BJ (cell line): Measurements from ENCODE around the gene FFAR3. TPM values are rescaled to one million over a fixed set of nuclear protein-coding genes. Genes with fewer than 3 reads are reported as not detected.
"Not testable (repeated sequence)": the region's sequence is repeated elsewhere in the genome, so short reads cannot be mapped to it uniquely, and the experiment has no call there.

Source experiments
- CTCF ChIA-PET: fragments of 350-600 bp; formaldehyde crosslinking; extraction: SDS; loops from one replicate; lab custom pipeline; 2021; ENCODE audit warnings: antibody characterized with exemption, inconsistent platforms; lab: Yijun Ruan, JAX
- POLR2A ChIA-PET: fragments of 300-600 bp; sonication (Branson Sonifier 250); formaldehyde crosslinking; extraction: SDS; loops from one replicate; lab custom pipeline; 2021; ENCODE audit warnings: antibody characterized with exemption; lab: Charles Lee
- DNase-seq: peaks from one replicate; pipeline ENCODE4 v3.0.0-alpha.2; 2011; ENCODE audit warnings: low read depth
- H3K27me3 ChIP-seq: 2 replicates; pipeline ENCODE4 v1.6.0; 2011; ENCODE audit warnings: low read length; ENCODE audit not compliant: control insufficient read depth, insufficient read depth
- H3K36me3 ChIP-seq: 2 replicates; pipeline ENCODE4 v1.5.1; 2011; ENCODE audit warnings: low read length; ENCODE audit not compliant: control insufficient read depth, insufficient read depth
- H3K4me3 ChIP-seq: 2 replicates; pipeline ENCODE4 v1.5.1; 2011; ENCODE audit warnings: low read depth, mild to moderate bottlenecking, control low read depth, low read length
- polyA plus RNA-seq: library from polyadenylated mRNA; depleted of rRNA; stranded (reverse); fragments of >200 nt; gene quantifications from 2 replicates; pipeline ENCODE4 v1.2.3, GENCODE V29; 2011
- TF ChIP-seq, protein P1 (sequence below): IDR thresholded peaks from 2 replicates; pipeline ENCODE4 v1.5.1; 2011; ENCODE audit warnings: low read depth, mild to moderate bottlenecking, control low read depth, inconsistent platforms, low read length, moderate library complexity; ENCODE audit not compliant: insufficient read depth

FFAR3 gene
- polyA plus RNA-seq, 1 experiment: not detected

GRCh38 chr19:35378356-35378755, 20.1 kb downstream of the FFAR3 start:
- POLR2A ChIA-PET: no interaction called here
- TF ChIP-seq, protein P1, sequence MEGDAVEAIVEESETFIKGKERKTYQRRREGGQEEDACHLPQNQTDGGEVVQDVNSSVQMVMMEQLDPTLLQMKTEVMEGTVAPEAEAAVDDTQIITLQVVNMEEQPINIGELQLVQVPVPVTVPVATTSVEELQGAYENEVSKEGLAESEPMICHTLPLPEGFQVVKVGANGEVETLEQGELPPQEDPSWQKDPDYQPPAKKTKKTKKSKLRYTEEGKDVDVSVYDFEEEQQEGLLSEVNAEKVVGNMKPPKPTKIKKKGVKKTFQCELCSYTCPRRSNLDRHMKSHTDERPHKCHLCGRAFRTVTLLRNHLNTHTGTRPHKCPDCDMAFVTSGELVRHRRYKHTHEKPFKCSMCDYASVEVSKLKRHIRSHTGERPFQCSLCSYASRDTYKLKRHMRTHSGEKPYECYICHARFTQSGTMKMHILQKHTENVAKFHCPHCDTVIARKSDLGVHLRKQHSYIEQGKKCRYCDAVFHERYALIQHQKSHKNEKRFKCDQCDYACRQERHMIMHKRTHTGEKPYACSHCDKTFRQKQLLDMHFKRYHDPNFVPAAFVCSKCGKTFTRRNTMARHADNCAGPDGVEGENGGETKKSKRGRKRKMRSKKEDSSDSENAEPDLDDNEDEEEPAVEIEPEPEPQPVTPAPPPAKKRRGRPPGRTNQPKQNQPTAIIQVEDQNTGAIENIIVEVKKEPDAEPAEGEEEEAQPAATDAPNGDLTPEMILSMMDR: no peak
- DNase-seq: no peak
- CTCF ChIA-PET: interaction anchor here (0.5 kb wide), 1 partner anchor 29 kb away, joined by 3 read pairs; no protein-coding TSS in a partner anchor
- Histone ChIP-seq H3K27me3 (no peaks in the 10 kb centered on the region), H3K36me3 (no peaks in the 10 kb centered on the region), H3K4me3 (no peak overlapping the region)

DNA sequence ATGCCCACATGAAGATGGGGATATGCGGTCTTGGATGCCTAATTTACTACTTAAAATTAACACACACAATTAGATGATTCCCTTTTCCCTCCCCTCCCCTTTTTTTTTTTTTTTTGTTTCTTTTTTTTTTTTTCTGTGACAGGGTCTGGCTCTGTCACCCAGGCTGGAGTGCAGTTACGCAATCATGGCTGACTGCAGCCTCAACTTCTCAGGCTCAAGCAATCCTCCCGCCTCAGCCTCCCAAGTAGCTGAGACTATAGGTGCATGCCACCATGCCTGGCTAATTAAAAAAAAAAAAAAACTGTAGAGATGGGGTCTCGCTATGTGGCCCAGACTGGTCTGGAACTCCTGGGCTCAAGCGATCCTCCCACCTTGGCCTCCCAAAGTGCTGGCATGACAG, 21.3 kb downstream of the FFAR3 start:
- H3K27me3 ChIP-seq, H3K4me3 ChIP-seq, H3K36me3 ChIP-seq, POLR2A ChIA-PET, DNase-seq, CTCF ChIA-PET: not testable (repeated sequence)

DNA sequence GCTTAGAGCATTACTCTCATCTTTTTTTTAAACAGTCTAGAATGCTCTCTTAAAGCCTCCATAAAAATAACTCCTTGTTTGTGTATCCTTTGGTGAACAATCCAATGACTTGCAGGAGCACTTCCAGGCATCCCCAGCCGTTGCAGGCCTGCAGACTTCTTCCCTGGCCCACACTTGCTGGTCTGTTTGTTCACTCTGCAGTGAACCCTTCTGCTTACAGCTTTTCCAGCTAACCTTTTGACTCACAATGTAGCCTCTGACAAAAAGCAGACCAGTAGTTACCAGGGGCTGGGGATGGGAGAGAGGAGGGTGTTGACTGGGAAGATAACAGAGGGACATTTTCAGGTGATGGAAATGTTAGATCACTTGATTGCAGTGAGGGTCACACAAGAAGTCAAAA, 21.7 kb downstream of the FFAR3 start:
- Histone ChIP-seq H3K4me3 (no peak overlapping the region), H3K27me3 (no peaks in the 10 kb centered on the region), H3K36me3 (no peaks in the 10 kb centered on the region)
- ChIA-PET POLR2A (no interaction called here), CTCF (no interaction called here)
- DNase-seq: no peak
- TF ChIP-seq, protein P1: no peak

GRCh38 chr19:35380450-35381124, 22.3 kb downstream of the FFAR3 start:
- ChIA-PET POLR2A (no interaction called here), CTCF (no interaction called here)
- no peaks in the 10 kb centered on the region for H3K27me3 ChIP-seq
- H3K36me3 ChIP-seq: no peaks in the 10 kb centered on the region
- no peak for DNase-seq
- TF ChIP-seq, protein P1: no peak
- no peak overlapping the region for H3K4me3 ChIP-seq

- CTCF ChIA-PET: no interaction called here
- H3K4me3 ChIP-seq: no peak overlapping the region
- no peak for DNase-seq
- H3K27me3 ChIP-seq: no peaks in the 10 kb centered on the region
- TF ChIP-seq, protein P1: no peak
- H3K36me3 ChIP-seq: no peaks in the 10 kb centered on the region
- POLR2A ChIA-PET: no interaction called here
These were observed 23.1 kb downstream of the FFAR3 start for GRCh38 chr19:35381318-35381717.

DNA sequence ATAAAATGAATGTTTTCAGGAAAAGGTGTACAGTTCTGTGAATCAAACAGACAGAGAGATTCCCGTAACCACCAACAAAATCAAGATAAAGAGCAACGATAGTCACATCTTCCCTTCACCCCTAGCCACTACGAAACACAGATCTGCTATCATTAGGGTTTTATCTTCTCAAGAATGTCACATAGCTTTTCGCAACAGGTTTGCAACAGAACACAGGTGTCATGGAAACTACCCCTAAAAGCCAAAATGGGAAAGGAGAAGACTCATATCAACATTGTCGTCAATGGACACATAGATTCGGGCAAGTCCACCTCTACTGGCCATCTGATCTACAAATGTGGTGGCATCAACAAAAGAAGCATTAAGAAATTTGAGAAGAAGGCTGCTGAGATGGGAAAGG, 23.7 kb downstream of the FFAR3 start:
- CTCF ChIA-PET: no interaction called here
- no peaks in the 10 kb centered on the region for H3K27me3 ChIP-seq
- POLR2A ChIA-PET: no interaction called here
- H3K36me3 ChIP-seq: no peaks in the 10 kb centered on the region
- no peak for DNase-seq
- TF ChIP-seq, protein P1: no peak
- H3K4me3 ChIP-seq: no peak overlapping the region
